Thoracic aorta (tissue), 2 donors: ENCODE results near the gene SLC22A6. TPM values are rescaled to one million over a fixed set of nuclear protein-coding genes. Genes with fewer than 3 reads are reported as not detected.

ENCODE experiments used
- ATAC-seq: fragments of 150-250 bp; one replicate; pipeline ENCODE4 v1.8.0; 2017; ENCODE audit warnings: low read depth; ENCODE audit not compliant: insufficient number of reproducible peaks, low FRiP score
- DNase-seq: peaks from one replicate; pipeline ENCODE4 v3.0.0-alpha.2; 2020; ENCODE audit warnings: low spot score
- H3K27ac ChIP-seq, 2 donors: fragments of 200-600 bp; sonication (generic); 1 replicate in 1 of 2; 2 replicates in 1 of 2; pipeline ENCODE4 v1.5.1; 2016; ENCODE audit warnings: mild to moderate bottlenecking in 2 of 2, moderate library complexity in 2 of 2
- H3K27me3 ChIP-seq: fragments of 200-600 bp; sonication (generic); replicated peaks from 2 replicates; pipeline ENCODE4 v1.6.0; 2016; ENCODE audit warnings: mild to moderate bottlenecking; ENCODE audit not compliant: insufficient read depth
- H3K36me3 ChIP-seq: fragments of 200-600 bp; sonication (generic); one replicate; pipeline ENCODE4 v1.5.1; 2016
- H3K4me1 ChIP-seq, 2 donors: fragments of 200-600 bp; sonication (generic); 1 replicate in 1 of 2; 2 replicates in 1 of 2; pipeline versions ENCODE4 v1.5.1 to v1.6.0; 2016; ENCODE audit warnings: low read depth in 2 of 2, mild to moderate bottlenecking in 1 of 2; ENCODE audit not compliant: control insufficient read depth in 1 of 2
- H3K4me3 ChIP-seq: fragments of 200-600 bp; sonication (generic); 2 replicates; pipeline ENCODE4 v1.5.1; 2016; ENCODE audit warnings: mild to moderate bottlenecking
- H3K9me3 ChIP-seq: fragments of 200-600 bp; sonication (generic); 2 replicates; pipeline ENCODE4 v1.5.1; 2016
- total RNA-seq, 2 donors: library from RNA; depleted of rRNA; stranded (reverse); fragments of >200 nt; gene quantifications; one replicate each; pipeline versions ENCODE4 v1.1.0 to v1.2.3, GENCODE V29; 2016
- TF ChIP-seq, protein P1 (sequence below): fragments of 200-600 bp; sonication (generic); IDR thresholded peaks from one replicate; pipeline ENCODE4 v1.5.1; 2019; ENCODE audit warnings: antibody characterized with exemption

Gene SLC22A6
- total RNA-seq, 2 donors from 2014 or later: not detected

GRCh38 chr11:62931499-62932278 lies 53.1 kb downstream of the SLC22A6 start:
- peaks cover 0 to 1% of the 10 kb centered on the region in 2 donors for H3K4me1 ChIP-seq
- H3K36me3 ChIP-seq: no peaks in the 10 kb centered on the region
- no peak for DNase-seq
- H3K4me3 ChIP-seq: no peak overlapping the region
- TF ChIP-seq, protein P1, sequence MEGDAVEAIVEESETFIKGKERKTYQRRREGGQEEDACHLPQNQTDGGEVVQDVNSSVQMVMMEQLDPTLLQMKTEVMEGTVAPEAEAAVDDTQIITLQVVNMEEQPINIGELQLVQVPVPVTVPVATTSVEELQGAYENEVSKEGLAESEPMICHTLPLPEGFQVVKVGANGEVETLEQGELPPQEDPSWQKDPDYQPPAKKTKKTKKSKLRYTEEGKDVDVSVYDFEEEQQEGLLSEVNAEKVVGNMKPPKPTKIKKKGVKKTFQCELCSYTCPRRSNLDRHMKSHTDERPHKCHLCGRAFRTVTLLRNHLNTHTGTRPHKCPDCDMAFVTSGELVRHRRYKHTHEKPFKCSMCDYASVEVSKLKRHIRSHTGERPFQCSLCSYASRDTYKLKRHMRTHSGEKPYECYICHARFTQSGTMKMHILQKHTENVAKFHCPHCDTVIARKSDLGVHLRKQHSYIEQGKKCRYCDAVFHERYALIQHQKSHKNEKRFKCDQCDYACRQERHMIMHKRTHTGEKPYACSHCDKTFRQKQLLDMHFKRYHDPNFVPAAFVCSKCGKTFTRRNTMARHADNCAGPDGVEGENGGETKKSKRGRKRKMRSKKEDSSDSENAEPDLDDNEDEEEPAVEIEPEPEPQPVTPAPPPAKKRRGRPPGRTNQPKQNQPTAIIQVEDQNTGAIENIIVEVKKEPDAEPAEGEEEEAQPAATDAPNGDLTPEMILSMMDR: no peak
- no peaks in the 10 kb centered on the region for H3K27me3 ChIP-seq
- H3K9me3 ChIP-seq: no peaks in the 10 kb centered on the region
- ATAC-seq: no peak
- no peak overlapping the region for H3K27ac ChIP-seq

- TF ChIP-seq, protein P1: no peak
- Histone ChIP-seq H3K27me3 (peaks cover 8% of the 10 kb centered on the region), H3K27ac (no peak overlapping the region), H3K36me3 (no peaks in the 10 kb centered on the region), H3K4me1 (peaks cover 6 to 12% of the 10 kb centered on the region in 2 donors), H3K9me3 (no peaks in the 10 kb centered on the region), H3K4me3 (no peak overlapping the region)
- no peak for ATAC-seq
- no peak for DNase-seq
Measured at GRCh38 chr11:62930666-62931065, 54.1 kb downstream of the SLC22A6 start.

DNA sequence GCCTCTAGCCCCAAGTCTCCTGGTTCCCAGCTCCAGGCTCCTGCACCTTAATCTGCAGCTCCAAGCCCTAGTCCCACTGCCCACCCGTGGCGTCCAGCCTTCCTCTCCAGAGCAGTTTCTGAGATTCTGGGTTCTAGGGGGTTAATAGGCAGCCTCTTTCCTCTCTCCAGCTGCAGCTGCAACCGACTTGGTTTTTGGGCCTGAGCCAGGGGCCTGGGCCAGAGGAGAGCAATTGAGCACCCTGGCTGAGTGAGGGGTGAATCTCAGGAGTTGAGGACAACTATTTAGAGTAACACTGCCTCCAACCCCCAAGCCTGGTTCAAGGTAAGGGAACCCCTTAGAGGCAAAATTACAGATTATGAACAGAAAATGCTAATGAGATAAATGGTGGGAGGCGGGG lies 54.6 kb downstream of the SLC22A6 start:
- ATAC-seq (no peak), DNase-seq (no peak)
- Histone ChIP-seq H3K27ac (no peak overlapping the region), H3K27me3 (peaks cover 11% of the 10 kb centered on the region), H3K4me3 (no peak overlapping the region), H3K9me3 (no peaks in the 10 kb centered on the region), H3K4me1 (peaks cover 9 to 14% of the 10 kb centered on the region in 2 donors), H3K36me3 (no peaks in the 10 kb centered on the region)
- TF ChIP-seq, protein P1: no peak

- TF ChIP-seq, protein P1: no peak
- Histone ChIP-seq H3K36me3 (no peaks in the 10 kb centered on the region), H3K27me3 (peaks cover 11% of the 10 kb centered on the region), H3K4me3 (no peak overlapping the region), H3K4me1 (peaks cover 18 to 23% of the 10 kb centered on the region in 2 donors), H3K27ac (no peak overlapping the region), H3K9me3 (no peaks in the 10 kb centered on the region)
- DNase-seq: no peak
- no peak for ATAC-seq
Measured at GRCh38 chr11:62928011-62928410, 56.8 kb downstream of the SLC22A6 start.

DNA sequence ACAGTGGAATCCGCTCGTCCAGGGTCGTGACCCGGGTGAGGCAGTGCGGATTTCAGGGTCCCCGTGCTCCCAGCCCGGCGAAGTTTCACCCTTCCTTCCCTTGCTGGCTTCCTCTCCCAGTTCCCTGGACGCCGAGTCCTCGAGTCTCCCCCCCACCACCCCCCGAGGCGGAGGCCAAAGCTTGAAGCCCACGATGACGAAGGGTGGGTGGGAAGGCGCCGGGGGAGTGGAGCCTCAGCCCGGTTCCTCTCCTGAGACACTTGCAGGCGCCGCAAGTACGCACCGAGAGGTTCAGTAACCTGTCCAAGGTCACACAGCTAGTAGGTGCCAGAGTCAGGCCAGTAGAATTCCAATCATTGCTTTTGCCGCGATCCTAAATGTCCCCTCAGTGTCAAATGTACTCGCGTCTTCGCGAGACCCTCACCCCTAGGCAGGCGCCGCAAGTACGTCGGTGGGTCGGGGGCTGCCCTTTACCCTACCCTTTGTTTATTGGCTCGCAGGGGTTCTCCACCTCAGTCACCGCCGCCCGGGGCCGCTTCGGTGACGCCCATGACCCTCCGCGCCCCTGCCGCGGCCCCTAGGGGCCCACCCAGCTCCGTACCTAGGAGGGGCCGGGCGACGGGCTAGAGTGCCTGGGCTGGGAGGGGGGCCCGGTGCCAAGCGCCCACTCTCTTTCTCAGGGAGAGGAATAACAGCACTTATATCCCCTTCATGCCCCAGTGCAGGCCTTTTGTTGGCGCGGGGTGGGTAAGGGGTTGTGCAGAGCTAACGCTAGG lies 57.9 kb downstream of the SLC22A6 start:
- H3K4me1 ChIP-seq: peaks cover 18 to 26% of the 10 kb centered on the region in 2 donors
- TF ChIP-seq, protein P1: no peak
- no peaks in the 10 kb centered on the region for H3K9me3 ChIP-seq
- peaks cover 11% of the 10 kb centered on the region for H3K27me3 ChIP-seq
- H3K4me3 ChIP-seq: peak overlapping the region; percentile 72
- H3K27ac ChIP-seq: no peak overlapping the region
- H3K36me3 ChIP-seq: no peaks in the 10 kb centered on the region
- no peak for ATAC-seq
- DNase-seq: no peak
